GM12878 (cell line): ENCODE data around the gene UPK3BL1. TPM values are rescaled to one million over a fixed set of nuclear protein-coding genes. Genes with fewer than 3 reads are reported as not detected.
"Not testable (repeated sequence)": the region's sequence is repeated elsewhere in the genome, so short reads cannot be mapped to it uniquely, and the experiment has no call there.

Experiments used
- ATAC-seq: fragments of 200-7000 bp; cut with Tn5 transposase; 3 replicates; pipeline ENCODE4 v1.9.1; 2020; ENCODE audit warnings: mild to moderate bottlenecking, moderate library complexity
- Bru-seq: library from RNA; stranded (reverse); fragments of 400-500 nt; gene quantifications from one replicate; lab custom pipeline; 2021; lab: Mats Ljungman, UMichigan
- BruChase-seq, 2 experiments: library from RNA; stranded (reverse); fragments of 400-500 nt; gene quantifications; one replicate each; lab custom pipeline; 2021; lab: Mats Ljungman, UMichigan
- BruUV-seq: library from RNA; stranded (reverse); fragments of 400-500 nt; replicated peaks from 2 replicates; lab custom pipeline; 2021; lab: Mats Ljungman, UMichigan
- CTCF ChIA-PET: fragments of 300-600 bp; sonication (Branson Sonifier 250); formaldehyde crosslinking; extraction: SDS; loops from one replicate; lab custom pipeline; 2021; ENCODE audit warnings: inconsistent platforms; lab: Yijun Ruan, JAX
- POLR2A ChIA-PET: fragments of 350-600 bp; formaldehyde crosslinking; extraction: SDS; loops from one replicate; lab custom pipeline; 2021; ENCODE audit warnings: inconsistent platforms; lab: Charles Lee
- RAD21 ChIA-PET: fragments of 300-600 bp; sonication (Branson Sonifier 250); formaldehyde crosslinking; loops from one replicate; lab custom pipeline; 2023; ENCODE audit warnings: antibody characterized with exemption; ENCODE audit not compliant: unreplicated experiment; lab: Charles Lee
- SMC1A ChIA-PET: fragments of 300-600 bp; sonication (Branson Sonifier 250); formaldehyde crosslinking; loops from one replicate; lab custom pipeline; 2023; ENCODE audit not compliant: unreplicated experiment, uncharacterized antibody; lab: Charles Lee
- DNase-seq: peaks from one replicate; pipeline ENCODE4 v3.0.0-alpha.2; 2011; ENCODE audit warnings: low read depth, low spot score
- FAIRE-seq: peaks from 3 replicates; lab custom pipeline; 2011; peaks lifted over from hg19 to GRCh38; lab: Jason Lieb, UNC
- H2AFZ ChIP-seq: 2 replicates; pipeline ENCODE4 v1.6.0; 2011; ENCODE audit warnings: low read depth, low read length, control low read depth; ENCODE audit not compliant: control insufficient read depth
- H3K27ac ChIP-seq: 2 replicates; pipeline ENCODE4 v1.5.1; 2011; ENCODE audit warnings: control low read depth; ENCODE audit not compliant: control insufficient read depth, insufficient read depth
- H3K27me3 ChIP-seq, 2 experiments: replicated peaks in 1 of 2; 2 replicates each; pipeline versions ENCODE4 v1.6.0 to v1.6.1; 2011; ENCODE audit warnings: low read length in 1 of 2; ENCODE audit not compliant: control insufficient read depth in 2 of 2, insufficient read depth in 2 of 2
- H3K36me3 ChIP-seq, 2 experiments: 2 replicates each; pipeline ENCODE4 v1.5.1; 2011; ENCODE audit warnings: low read length in 1 of 2; ENCODE audit not compliant: control insufficient read depth in 2 of 2, insufficient read depth in 2 of 2
- H3K4me1 ChIP-seq: 2 replicates; pipeline ENCODE4 v1.6.1; 2011; ENCODE audit warnings: mild to moderate bottlenecking, low read length, moderate library complexity, mixed read lengths; ENCODE audit not compliant: control insufficient read depth, insufficient read depth
- H3K4me2 ChIP-seq: 2 replicates; pipeline ENCODE4 v1.6.0; 2011; ENCODE audit warnings: control low read depth; ENCODE audit not compliant: control insufficient read depth, insufficient read depth
- H3K4me3 ChIP-seq: fragments of 200-600 bp; sonication (generic); 2 replicates; pipeline ENCODE4 v1.5.1; 2016
- H3K79me2 ChIP-seq: 2 replicates; pipeline ENCODE4 v1.6.0; 2011; ENCODE audit warnings: low read length; ENCODE audit not compliant: control insufficient read depth, insufficient read depth
- H3K9ac ChIP-seq: 2 replicates; pipeline ENCODE4 v1.8.0; 2011; ENCODE audit warnings: low read length, control low read depth, mixed read lengths; ENCODE audit not compliant: control insufficient read depth, insufficient read depth
- H3K9me3 ChIP-seq: replicated peaks from 3 replicates; pipeline ENCODE4 v1.5.1; 2011; ENCODE audit warnings: mild to moderate bottlenecking, low read length; ENCODE audit not compliant: control insufficient read depth, insufficient read depth
- H4K20me1 ChIP-seq: 2 replicates; pipeline ENCODE4 v1.6.0; 2011; ENCODE audit not compliant: control insufficient read depth, insufficient read depth
- WGBS: methylation state at CpG from one replicate; pipeline ENCODE4 v1.1.6; 2016; ENCODE audit warnings: low lambda C conversion rate; ENCODE audit not compliant: insufficient replicate concordance, insufficient coverage; ENCODE audit errors: missing lambda C conversion rate; 5-methylcytosine and 5-hydroxymethylcytosine counted together
- in situ Hi-C: fragments of 300-500 bp; cut with MboI; formaldehyde crosslinking; loops from 9 replicates; pipeline ENCODE4 v1.14.3; 2018; ENCODE audit warnings: mixed read lengths
- intact Hi-C: fragments of 100-400 bp; cut with micrococcal nuclease; formaldehyde crosslinking; loops from one replicate; pipeline ENCODE4 v1.14.2; 2022; ENCODE audit not compliant: unreplicated experiment
- long read RNA-seq, 2 experiments: library from polyadenylated mRNA; unstranded; transcript quantifications; one replicate each; pipeline ENCODE4 v2.0.0, GENCODE V29; 2019 to 2020
- polyA minus RNA-seq, 3 experiments: library from RNA; depleted of rRNA, polyadenylated mRNA; stranded (reverse); fragments of >200 nt; gene quantifications; 2 replicates each; pipeline ENCODE4 v1.2.3, GENCODE V29; 2011
- polyA plus RNA-seq, 11 experiments: library from polyadenylated mRNA; depleted of rRNA in 4 of 11; unstranded in 6 of 11; stranded (reverse) in 5 of 11; fragments of >200 nt; fragmentation: Nextera tagmentation in 4 of 11; fragmentation: Illumina TruSeq in 1 of 11; extraction: Ambion mirVana in 4 of 11; extraction: Trizol in 1 of 11; gene quantifications; 1 replicate in 1 of 11; 2 replicates in 10 of 11; pipeline versions ENCODE4 v1.2.1 to v1.2.3, GENCODE V29; 2011 to 2016; ENCODE audit warnings: inconsistent platforms in 2 of 11, missing spikeins in 2 of 11, low read depth in 1 of 11
- total RNA-seq, 4 experiments: library from RNA; depleted of rRNA in 3 of 4; stranded (reverse); fragments of >200 nt in 3 of 4; fragmentation: Illumina TruSeq in 1 of 4; extraction: Trizol in 1 of 4; gene quantifications; 2 replicates each; pipeline versions ENCODE4 v1.2.1 to v1.2.3, GENCODE V29; 2013 to 2021

UPK3BL1 gene, protein sequence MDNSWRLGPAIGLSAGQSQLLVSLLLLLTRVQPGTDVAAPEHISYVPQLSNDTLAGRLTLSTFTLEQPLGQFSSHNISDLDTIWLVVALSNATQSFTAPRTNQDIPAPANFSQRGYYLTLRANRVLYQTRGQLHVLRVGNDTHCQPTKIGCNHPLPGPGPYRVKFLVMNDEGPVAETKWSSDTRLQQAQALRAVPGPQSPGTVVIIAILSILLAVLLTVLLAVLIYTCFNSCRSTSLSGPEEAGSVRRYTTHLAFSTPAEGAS
- total RNA-seq (2013; cell fraction: nucleolus; rRNA removed) = 50.8 and 61.6 TPM in 2 replicates
- 29.0 and 33.0 TPM in 2 replicates for total RNA-seq (2014; rRNA removed)
- 21.1 and 22.8 TPM in 2 replicates for total RNA-seq (2014; rRNA removed; fragmentation: Illumina TruSeq; extraction: Trizol)
- 21.8 and 25.8 TPM in 2 replicates for total RNA-seq (2021)
- 16.3 TPM for polyA plus RNA-seq (2011; ENCODE audit: low read depth)
- polyA plus RNA-seq (2011; rRNA removed) = 16.5 and 34.2 TPM in 2 replicates
- polyA plus RNA-seq (2011; cell fraction: cytosol; rRNA removed) = 23.9 and 32.0 TPM in 2 replicates
- polyA plus RNA-seq (2011; cell fraction: nucleus; rRNA removed) = 107 and 155 TPM in 2 replicates
- polyA plus RNA-seq (2012) = 28.4 and 33.3 TPM in 2 replicates
- polyA plus RNA-seq (2014; fragmentation: Illumina TruSeq; extraction: Trizol) = 7.4 and 16.6 TPM in 2 replicates
- 10 to 100 TPM in 1 of 2 experiments, 1 to 10 TPM in 1; 5.9 to 12.5 TPM for polyA plus RNA-seq (2014; fragmentation: Nextera tagmentation; extraction: Ambion mirVana)
- polyA plus RNA-seq (2014; rRNA removed) = 68.6 and 77.0 TPM in 2 replicates
- polyA plus RNA-seq (2016; fragmentation: Nextera tagmentation; extraction: Ambion mirVana) = 10 to 100 TPM; 24.2 to 28.3 TPM
- polyA minus RNA-seq (2011; rRNA and poly(A)+ RNA removed) = 6.5 and 21.2 TPM in 2 replicates
- polyA minus RNA-seq (2011; cell fraction: cytosol; rRNA and poly(A)+ RNA removed) = 8.6 and 10.8 TPM in 2 replicates
- 8.7 and 26.7 TPM in 2 replicates for polyA minus RNA-seq (2011; cell fraction: nucleus; rRNA and poly(A)+ RNA removed)
- percentile 64 among the genes with signal in this experiment for Bru-seq, nascent RNA
- BruChase-seq, experiment 1, labeled RNA remaining after a 6-hour chase = percentile 72 among the genes with signal in this experiment
- BruChase-seq, experiment 2, labeled RNA remaining after a 2-hour chase = percentile 67 among the genes with signal in this experiment
- long read RNA-seq, experiment 1, partial matches to known transcripts = 1 of 2 reads
- long read RNA-seq, experiment 1, other reads (novel, unspliced or antisense) = 1 of 2 reads
- long read RNA-seq, experiment 2, partial matches to known transcripts = 1 of 1 reads
- long read RNA-seq, experiment 2, other reads (novel, unspliced or antisense) = 0 of 1 reads

DNA sequence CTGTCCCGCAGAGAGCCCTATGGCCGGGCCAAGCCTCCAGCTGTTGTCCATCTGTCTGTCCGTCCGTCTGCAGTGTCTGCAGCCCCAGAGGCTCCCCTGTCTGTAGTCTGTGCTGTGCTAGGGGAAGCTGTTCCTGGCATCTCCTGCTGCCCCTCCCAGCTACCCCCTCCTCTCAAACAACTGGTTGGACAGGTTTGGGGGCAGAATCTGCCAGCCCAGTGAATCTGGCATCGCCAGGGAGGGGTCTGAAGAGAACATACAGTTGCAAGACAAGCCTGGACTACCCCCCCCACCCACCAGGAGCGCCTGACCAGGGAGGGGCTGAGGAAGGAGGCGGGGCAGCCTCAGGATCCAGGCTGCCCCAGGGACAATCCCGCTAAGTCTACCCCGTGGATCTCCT, at the start of gene UPK3BL1:
UPK3BL1 (minus strand) TSS at position 101 of the 400 bp plus-strand sequence; CDS start at position 51, 50 bp downstream.
- WGBS = no CpG with 5 or more reads among the region's 9 CpGs
- CTCF ChIA-PET, in situ Hi-C loops: not testable (repeated sequence)

DNA sequence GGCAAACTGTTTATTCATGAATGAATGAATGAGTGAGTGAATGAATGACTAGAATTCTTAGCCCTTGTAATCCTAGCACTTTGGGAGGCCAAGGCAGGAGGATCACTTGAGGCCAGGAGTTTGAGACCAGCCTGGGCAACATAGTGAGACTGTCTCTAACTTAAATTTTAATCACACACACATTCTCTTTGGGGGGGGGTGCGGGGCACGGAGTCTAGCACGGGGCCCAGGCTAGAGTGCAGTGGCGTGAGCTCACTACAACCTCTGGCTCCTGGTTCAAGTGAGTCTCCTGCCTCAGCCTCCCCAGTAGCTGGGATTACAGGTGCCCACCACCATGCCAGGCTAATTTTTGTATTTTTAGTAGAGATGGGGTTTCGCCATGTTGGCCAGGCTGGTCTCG, 48.0 kb upstream of the UPK3BL1 start:
- H4K20me1 ChIP-seq, H3K79me2 ChIP-seq, H3K27me3 ChIP-seq, H3K4me1 ChIP-seq, H3K4me3 ChIP-seq, ATAC-seq, H3K27ac ChIP-seq, H2AFZ ChIP-seq, FAIRE-seq, DNase-seq, H3K9ac ChIP-seq, BruUV-seq, H3K4me2 ChIP-seq, intact Hi-C loops, H3K9me3 ChIP-seq, CTCF ChIA-PET, POLR2A ChIA-PET, SMC1A ChIA-PET, H3K36me3 ChIP-seq, RAD21 ChIA-PET: not testable (repeated sequence)
- in situ Hi-C loops = loop anchor here (10.0 kb wide), 1 partner anchor 54 kb away; the partner anchor contains the start of gene FAM185A
- 100% methylated on average over 4 of the region's 6 CpGs for WGBS

More for the DNA sequence above, at the start of gene UPK3BL1:
- H3K79me2 ChIP-seq, H3K36me3 ChIP-seq, H3K9ac ChIP-seq, POLR2A ChIA-PET, H3K27me3 ChIP-seq, H3K27ac ChIP-seq, H4K20me1 ChIP-seq, H3K9me3 ChIP-seq, H3K4me1 ChIP-seq, BruUV-seq, H3K4me2 ChIP-seq, intact Hi-C loops, FAIRE-seq, H2AFZ ChIP-seq, DNase-seq, SMC1A ChIA-PET, RAD21 ChIA-PET, H3K4me3 ChIP-seq, ATAC-seq: not testable (repeated sequence)

DNA sequence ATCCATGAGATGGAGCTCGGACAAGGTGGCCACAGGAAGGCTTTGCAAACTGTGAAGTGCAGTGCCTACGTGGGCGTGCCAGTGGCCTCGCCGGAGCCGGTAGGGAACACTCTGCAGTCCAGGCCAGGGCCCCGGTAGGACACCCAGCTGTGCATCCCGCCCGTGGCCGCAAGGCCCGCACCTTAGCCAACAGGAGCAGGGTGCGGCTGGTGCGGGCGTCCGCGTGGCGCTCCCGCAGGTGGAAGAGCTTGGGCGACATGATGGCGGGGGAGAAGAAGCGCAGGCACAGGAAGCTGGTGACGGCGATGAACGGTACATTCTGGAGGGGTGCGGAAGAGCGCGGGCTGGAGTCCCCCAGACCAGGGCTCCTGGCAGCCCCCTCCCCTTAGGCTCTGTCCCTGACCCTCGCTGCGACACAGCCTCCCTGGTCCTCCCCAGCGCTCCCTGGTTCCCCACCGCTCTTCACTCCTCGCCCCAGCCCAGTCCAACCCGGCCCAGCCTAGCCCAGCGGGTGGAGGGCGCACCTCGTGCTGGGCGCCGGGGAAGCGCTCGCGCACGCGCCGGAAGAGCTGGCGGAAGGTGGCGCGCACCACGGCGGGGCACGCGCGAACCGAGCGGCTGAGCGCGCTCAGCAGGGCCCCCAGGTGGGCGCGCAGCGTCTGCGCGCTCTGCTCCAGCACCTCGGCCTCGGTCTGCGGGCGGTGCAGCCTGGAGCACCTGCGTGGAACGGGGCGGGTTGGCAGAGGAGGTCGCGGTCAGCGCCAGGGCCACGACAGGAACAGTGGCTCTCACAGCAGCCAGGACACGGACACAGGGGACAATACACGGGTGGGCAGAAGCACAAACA, 47.1 kb upstream of the UPK3BL1 start:
- in situ Hi-C loops = loop anchor here (10.0 kb wide), 1 partner anchor 55 kb away; the partner anchor contains the start of gene FAM185A
- 0% methylated on average over 2 of the region's 74 CpGs for WGBS
- H4K20me1 ChIP-seq, CTCF ChIA-PET, H2AFZ ChIP-seq, H3K79me2 ChIP-seq, H3K36me3 ChIP-seq, H3K9me3 ChIP-seq, H3K27me3 ChIP-seq, DNase-seq, BruUV-seq, H3K9ac ChIP-seq, H3K4me2 ChIP-seq, H3K4me1 ChIP-seq, FAIRE-seq, H3K27ac ChIP-seq, RAD21 ChIA-PET, POLR2A ChIA-PET, H3K4me3 ChIP-seq, intact Hi-C loops, SMC1A ChIA-PET: not testable (repeated sequence)
- ATAC-seq = peak; percentile 84
